Activated CD4-positive, alpha-beta T cell treated with anti-CD3 and anti-CD28 coated beads, Interleukin-2, amount 50 U/mL, for 48 hours (primary cell): ENCODE results near the gene PHACTR3.

Source experiments
- DNase-seq, 2 experiments: peaks; one replicate each; pipeline ENCODE4 v3.0.0-alpha.2; 2020

Gene PHACTR3

DNA sequence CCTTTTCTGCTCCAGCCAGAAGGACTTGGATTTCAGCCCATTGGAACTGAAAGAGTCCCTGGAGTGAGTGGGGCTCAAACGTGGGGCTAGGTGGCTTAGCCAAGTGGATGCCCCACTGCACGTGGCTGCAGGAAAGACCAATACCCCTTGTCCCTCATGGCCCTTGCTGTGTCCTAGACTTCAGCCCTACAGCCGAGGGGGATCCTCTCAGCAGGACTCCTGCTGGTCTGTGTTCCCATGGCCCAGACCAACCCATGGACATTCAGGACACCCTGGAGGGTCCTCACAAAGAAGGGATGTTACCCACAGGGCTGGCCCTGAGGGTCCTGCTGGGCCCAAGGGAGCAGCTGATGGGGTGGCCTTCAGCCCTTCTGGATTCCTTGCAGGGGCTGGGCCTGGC lies 30.0 kb upstream of the PHACTR3 start:
- no peak for DNase-seq

DNA sequence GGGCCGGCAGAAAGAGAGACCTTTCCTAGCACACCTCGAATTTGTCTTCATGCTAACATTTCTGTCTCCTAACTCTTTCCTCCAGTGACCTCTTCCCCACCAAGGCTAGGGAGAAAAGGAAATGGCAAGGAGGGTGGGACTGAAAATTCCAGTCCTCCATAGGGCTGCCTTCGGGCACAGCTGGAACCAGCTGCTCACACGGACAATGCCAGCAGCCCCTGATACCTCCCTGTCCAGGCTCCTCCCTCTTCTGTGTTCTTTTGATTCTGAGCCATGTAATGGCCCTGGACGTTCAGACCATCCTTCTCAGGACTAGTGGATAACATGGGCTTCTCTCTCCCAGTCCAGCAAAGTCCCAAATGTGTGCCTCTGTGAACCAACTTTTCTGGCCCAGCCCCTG lies 29.1 kb upstream of the PHACTR3 start:
- DNase-seq = no peak

DNA sequence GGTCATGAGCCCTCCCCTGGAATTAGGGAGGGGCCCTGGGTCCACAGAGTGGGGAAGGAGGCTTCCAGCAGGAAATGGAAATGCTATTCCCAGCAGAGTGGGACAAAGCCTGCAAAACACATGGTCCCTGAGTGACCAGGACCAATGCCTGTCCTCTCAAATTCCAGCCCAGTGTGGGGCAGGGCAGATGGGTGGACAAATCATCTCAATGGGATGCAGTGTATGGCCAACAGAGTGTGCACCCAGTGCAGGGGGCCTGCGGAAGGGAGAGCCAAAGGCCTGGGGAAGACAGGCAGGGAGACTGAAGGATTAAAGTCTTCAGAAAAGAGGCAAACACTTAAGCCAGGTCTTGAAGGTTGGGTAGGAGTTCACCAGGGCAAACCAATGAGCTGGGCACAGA lies 28.7 kb upstream of the PHACTR3 start:
- DNase-seq = no peak

DNA sequence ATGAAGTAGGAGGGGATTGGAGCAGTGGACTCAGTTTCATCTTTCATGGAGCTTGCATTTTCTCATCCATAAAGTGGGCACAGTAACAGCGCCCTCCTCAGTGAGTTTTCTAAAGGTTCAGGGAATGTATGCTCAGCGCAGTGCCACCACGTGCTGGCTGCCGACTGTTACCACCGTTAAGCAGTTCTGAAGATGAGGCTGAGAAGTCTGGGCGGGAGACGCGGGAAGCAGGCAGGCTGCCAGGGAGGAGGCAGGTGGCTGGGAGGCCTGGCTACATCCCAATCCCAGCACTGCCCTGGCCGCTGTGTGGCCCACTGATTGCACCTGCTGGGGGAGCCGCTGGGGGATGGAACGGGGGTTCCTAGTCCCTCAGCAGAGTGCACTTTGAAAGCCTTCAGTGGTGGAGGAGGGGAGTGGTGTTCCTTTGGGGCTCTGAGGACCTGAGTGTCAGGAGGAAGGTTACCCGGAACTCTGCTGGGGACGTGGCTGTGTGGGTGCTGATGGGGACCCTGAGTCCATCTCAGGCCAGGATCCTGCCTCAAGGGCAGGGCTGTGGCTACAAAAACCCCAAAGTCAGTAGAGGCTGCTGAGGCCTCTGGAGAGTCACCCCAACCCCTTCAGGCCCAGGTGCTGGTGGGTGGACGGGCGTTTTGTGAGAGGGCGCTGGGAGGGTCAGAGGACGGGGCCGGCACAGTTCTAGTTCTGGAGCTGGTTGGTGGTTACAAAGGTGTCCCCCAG lies 28.0 kb upstream of the PHACTR3 start:
- DNase-seq = no peak

DNA sequence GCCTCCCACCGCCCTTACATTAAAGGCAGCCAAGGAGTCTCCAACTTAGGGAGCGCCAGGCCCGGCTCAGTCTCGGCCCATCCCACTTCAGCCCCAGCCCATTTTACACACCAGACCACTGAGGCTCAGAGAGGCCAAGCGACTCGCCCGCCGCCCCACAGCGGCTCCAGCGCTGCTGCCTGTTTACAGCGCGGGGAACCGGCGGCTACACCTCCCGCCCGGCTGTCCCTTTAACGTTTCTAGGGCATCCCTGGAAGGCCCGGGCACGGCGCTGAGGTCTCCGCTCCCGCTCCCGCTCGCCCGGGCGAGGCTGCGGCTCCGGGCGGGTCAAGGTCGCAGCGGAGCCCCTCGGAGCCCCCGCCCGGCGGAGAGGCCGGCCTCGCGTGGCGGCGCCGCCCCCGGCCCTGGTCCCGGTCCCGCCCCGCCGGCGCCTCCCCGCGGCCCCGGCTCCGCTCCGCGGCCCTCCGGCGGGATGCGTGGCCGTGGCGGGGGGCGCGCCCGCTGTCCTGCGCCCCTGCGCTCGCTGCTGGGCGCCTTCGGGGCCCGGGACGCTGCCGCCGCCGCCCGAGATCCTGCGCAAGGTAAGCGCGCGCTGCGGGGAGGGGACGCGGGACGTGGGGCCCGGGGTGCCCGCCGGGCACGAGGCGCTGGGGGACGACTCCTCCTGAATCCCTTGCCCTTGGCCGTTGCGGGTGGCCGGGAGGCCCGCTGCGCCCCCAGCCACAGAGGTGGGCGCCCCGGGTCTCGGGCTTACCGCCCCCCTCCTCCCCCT lies 27.1 kb upstream of the PHACTR3 start:
- DNase-seq = no peak

DNA sequence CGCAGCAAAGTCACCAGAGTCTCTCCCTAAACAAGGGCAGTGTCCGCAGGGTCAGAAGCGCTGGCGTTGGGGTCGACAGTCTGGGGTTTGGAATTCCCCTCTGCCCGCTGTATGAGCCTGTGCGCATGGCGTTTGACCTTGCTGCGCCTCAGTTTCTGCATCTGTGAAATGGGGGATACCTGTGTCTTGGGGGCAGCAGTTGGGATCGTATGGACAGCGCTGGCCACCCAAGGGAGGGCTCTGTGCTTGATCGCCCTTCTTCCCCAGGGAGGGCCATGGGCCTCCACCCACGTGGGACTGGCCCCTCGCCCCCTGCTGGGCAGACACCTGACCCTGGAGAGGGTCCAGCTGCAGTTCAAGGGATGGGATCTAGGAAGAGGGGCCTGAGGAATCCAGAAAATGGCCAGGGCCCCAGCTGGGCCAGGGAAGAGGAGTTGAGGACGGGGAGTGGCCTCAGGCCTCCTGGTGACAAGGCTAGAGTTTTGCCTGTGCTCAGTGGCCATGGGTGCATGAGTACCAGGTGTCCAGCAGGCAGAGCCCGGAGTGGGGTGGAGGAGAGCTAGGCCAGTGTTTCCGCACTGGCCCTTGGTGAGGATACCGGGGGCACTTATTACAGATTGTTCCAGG lies 26.4 kb upstream of the PHACTR3 start:
- DNase-seq = no peak

DNA sequence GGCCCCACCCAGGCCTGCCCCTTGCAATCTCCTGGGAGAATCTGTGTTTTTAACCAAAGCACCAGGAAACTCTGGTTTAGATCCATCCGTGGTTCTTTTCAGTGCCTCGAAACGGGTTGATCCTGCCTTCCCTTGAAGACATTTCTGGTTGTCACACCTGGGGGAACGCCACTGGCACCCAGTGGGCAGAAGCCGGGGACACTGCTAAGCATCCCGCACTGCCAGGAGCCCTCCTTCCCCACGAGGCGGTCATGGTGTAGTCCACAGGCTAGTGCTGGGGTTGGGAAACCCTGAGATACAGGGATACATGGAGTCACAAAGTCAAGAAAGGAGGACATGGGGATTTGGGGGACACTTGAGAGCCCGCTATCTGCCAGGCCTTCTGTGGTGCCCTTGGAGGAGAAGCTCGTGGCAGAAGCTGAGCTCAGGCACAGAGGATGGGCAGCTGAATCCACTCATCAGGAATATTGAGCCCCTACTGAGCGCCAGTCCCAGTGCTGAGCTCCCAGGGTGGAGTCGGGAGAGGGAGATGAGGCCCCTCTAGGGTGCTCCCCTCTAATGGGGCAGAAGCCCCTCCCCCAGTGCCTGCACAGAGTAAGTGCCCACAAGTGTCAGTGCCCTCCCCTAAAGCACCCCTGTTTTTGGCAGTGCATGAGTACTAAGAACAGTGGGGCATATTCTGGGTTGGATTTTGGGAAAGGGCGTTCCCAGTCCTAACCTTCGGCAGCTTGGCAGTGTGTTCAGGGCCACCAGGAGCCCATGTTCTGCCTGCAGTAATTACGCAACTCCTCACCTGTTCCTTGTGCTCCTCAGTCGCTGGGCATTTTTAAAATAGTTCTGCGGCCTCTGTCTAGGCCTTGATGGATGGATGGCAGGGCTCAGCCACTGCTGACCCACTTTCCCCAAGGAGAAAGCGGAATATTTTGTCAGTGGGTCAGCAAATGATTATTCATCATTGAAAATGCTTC lies 25.6 kb upstream of the PHACTR3 start:
- DNase-seq = no peak

DNA sequence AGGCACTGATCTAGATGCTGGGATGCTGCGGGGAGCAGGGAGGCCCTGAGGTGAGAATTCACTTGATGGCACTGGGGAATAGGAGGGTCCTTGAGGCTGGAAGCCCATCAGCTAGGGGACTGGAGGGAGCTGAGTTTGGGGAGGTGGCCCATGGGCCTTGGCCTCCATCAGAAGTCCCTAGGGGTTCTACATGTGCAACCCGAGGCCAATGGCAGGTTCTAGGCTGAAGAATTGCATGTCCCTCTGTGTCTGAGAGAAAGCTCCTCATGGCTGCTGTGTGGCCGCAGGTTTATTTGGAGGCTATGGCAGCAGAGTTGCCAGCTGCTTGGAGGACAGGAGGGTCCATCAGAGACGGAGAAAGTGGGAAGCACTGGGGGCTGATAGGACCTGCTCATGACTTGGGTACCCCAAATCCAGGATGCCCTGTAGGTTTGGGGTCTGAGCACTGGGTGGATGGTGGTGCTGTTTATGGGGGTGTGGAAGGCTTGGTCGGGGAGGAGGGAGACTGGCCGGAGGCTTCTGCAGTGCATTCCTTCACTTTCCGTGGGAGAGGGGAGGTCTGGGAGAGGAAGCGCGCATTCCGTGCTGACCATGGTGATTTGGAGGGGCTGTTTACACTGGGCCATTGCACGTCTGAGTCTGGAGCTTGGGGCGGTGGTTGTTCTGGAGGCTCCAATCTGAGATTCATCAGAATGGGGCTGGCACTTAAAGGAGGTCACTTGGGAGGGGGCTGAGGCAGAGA lies 24.8 kb upstream of the PHACTR3 start:
- no peak for DNase-seq

DNA sequence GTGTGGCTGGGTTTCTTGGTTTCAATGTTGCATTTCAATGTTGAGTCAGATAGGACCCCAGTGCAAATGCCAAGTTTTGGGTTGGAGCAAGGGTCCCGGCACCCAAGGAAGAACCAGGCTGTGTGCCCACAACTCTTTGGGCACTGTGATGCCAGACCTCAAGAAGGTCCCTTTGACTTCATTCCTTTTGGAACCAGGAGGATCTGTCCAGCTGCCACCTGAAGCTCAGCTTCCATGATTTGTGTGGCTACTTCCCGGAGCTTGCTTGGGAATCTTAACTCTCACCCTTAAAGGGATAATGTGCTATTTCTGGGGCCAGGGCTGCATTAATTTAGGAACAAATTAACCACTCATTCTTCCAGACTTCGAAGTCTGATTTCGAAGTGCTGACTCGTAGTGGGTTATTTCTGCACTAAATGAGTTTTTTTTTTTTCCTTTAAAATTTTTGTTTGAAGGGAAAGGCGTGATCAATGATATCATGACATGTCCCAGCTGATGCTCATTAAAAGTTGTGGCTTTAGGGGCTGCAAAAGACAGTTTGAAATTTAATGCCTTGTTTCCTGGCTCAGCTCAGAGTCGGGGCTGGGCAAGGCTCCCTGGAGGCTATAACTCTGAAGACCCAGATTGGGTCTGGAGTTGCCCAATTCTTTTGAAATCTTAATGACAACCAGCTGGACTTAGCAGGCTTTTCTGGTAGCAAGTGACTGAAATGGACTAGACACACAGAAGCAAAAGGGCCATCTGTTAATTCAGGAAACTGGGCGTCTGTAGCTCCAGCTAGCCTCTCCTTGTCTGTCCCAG lies 24.0 kb upstream of the PHACTR3 start:
- DNase-seq = no peak

DNA sequence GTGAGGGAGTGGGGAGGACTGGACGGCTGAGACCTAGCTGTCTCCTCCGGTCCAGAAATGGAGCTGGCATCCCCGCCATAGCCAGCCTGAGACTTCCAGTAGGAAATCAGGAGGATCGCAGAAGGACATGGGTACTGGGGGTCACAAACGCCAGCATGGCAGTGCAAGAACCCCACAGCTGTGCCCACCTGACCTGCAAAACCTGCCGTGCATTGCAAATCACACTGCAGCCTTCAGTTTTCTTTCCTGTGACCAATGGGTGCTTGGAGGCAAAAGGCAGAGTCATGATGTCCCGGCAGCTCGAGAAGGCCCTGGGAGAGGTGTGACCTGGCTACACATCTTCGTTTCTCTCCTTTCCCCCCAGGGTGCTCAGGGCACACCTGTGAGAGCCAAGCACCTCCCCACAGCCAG lies 23.3 kb upstream of the PHACTR3 start:
- DNase-seq = no peak

DNA sequence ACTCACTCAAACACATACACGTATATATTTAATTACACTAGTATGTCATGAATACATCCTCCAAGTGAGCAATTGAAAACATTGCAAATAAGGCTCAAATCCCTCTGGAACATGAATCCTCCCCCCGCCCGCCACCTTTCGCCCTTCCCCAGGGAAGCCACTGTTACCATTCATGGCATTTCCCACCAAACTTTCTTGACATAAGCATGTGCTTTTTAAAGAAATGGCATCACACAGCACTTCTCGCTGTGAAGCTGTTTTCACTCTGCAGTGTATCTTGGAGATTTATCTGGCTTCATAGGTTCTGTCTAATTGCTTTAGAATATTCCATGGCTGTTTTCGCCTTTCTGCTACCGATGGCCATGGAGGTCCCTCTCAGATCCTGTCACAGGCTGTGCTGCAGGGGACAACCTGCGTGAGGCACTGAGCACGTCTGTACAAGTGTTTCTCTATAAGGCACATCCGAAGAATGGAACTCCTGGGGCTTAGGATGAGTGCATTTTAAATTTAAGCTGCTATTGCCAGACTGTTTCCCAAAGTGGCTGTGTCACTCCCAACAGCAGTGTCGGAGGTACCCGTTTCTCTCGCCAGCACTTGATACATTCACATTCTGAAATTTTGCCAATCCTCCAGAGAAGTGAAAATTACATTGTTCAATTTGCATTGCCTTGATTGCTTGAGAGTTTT lies 22.2 kb upstream of the PHACTR3 start:
- DNase-seq = no peak

DNA sequence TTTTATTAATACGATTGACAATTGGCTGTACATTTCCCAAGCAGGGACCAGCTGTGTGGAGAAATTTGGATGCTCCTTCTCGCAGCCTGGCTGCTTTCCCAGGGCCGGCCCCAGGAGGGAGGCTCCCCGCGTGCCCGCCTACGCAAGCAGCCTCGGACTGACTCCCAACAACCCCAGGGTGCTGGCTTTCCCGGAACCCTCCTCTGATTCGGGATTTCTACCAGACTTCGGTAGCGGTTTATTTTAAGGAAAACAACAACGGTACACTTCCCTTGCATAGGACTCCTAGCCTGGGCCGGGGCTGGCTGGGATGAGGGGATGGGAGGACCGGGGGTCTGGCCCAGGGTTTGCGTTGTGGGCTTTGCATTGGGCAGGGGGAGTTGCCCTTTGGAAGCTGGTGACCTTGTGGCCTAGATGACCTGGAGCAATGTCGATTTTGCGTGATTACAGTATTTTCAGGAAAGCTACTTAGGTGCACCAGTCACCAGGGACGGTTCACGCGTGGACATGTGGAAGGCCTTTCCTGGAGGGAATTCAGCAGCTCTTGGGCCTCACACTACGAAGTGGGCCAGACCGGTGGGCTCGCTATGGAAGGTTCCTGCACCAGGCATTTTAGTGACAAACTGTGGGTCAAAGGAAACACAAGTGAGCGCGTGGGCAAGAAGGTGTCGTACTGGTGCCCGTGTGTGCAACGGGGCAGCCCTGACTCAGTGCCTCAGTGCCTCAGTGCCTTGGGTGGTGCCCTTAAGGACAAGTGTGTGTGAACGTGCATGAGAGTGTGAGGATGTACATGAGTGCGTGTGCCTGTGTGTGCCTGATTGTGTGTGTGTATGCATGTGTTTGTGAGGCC lies 20.7 kb upstream of the PHACTR3 start:
- no peak for DNase-seq

DNA sequence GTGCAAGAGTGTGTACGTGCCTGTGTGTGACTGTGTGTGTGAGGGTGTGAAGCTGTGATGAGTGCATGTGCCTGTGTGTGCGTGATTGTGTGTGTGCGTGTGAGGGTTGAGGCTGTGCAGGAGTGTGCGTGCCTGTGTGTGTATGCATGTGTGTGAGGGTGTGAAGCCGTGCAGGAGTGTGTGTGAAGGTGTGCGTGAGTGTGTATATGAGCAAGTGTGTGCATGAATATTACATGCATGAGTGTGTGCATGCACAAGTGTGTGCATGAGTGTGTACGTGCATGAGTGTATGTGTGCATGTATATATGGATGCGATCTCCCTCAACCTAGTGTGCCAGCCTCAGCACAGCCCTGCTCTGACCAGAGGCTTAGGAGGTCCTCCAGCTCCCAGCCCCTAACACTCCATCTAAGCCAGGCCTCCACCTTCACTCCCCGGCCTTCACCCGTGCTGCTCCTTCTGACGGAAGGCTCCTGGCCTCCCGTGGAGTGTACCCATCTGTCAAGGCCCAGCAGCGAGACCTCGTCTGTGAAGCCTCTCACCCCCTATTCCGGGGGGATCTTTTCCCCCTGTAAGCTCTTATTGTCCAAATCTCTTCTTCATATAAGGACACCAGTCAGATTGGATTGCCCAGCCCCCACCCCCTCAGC lies 19.9 kb upstream of the PHACTR3 start:
- no peak for DNase-seq

DNA sequence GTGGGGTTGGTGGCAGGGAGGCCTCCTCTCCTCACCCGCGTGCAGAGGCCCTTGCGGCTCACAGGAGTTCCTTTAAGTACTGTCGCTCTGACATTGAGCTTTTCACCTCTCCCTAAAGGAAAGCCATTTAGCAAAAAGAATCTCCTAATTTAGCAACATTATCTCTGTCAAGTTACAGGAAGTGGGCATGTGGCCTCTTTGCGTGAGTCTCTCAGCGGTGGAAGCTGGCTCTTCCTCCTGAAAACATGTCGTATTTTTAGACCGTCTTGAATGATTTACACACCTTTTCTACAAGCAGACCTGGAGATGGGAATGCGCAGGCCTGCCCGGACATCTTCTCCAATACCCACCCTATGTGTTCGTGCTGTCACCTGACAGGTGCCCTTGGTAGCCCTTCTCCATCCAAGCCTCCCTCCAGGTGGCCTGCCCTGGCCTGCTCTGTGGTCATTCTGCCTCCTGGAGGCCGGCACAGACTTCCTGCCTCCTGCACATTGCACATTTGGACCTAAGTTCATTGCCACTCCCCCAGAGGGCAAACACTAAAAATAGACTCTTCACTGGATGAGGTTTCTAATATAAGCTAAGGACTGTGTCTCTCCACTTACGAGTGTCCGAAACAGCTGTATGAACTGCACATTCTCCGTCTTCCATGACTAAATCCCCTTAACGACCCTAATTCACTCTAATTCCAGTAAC lies 18.5 kb upstream of the PHACTR3 start:
- no peak for DNase-seq

DNA sequence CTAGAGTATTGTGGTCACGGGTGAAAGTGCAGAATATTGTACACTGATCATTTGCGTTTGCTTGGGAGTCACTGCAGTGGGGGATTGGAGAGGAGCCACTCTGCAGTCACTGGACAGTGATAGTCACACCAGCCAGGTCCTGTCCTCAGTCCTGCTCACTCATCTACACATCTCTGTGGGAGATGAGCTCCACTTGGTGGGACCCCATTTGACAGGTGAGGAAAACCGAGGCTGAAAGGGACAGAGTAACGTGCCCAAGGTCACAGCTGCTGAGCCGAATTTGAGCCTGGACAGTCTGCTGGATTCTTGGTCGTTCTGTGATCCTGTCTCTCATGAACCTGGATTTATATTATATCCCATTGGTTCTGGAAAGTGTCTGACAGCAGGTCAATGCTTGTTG lies 17.7 kb upstream of the PHACTR3 start:
- no peak for DNase-seq

DNA sequence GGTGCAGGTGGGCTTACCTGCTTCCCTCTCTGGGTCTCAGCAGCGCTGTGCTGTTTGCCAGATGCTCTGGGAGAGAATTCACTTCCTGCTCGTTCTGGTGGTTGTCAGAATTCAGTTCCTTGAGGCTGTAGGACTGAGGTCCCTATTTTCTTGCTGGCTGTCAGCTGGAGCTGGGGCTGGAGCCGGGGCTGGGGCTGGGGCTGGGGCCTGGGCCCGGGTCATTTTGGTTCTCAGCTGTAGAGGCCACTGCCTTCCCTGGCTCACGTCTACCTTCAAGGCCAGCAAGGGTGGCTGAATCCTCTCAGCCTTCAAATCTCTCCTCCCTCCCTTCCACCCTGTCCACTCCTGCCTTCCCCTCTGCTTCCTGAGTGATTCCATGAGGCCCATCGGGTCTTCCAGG lies 16.8 kb upstream of the PHACTR3 start:
- DNase-seq = no peak

DNA sequence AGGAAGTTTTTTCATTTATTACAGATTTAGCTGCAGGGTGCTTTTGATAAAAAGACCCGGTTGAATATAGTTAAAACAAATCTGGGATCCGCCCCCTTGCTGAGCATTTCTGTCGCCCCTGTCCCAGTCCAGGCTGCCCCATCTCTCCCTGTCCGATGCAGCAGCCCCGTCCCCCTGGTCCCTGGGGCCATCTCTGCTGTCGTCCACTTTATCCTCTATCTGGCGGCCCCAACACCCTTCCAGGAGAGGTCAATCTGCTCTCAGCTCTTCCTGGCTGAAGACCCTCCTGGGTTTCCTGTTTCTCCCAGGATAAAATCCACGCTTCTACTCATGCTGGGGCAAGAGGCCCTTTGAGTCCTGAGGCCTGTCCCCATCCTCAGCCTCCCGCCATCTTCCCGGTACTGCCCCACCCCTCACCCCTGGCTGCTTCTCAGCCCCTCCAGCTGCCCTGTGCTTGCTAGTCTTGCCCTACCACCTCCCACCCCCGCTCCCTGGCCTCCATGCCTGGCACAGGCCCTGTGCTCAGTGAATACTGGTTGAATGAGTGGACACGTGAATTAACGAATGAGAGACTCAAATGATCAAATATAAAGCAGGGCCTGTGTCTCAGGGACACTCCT lies 16.0 kb upstream of the PHACTR3 start:
- no peak for DNase-seq

DNA sequence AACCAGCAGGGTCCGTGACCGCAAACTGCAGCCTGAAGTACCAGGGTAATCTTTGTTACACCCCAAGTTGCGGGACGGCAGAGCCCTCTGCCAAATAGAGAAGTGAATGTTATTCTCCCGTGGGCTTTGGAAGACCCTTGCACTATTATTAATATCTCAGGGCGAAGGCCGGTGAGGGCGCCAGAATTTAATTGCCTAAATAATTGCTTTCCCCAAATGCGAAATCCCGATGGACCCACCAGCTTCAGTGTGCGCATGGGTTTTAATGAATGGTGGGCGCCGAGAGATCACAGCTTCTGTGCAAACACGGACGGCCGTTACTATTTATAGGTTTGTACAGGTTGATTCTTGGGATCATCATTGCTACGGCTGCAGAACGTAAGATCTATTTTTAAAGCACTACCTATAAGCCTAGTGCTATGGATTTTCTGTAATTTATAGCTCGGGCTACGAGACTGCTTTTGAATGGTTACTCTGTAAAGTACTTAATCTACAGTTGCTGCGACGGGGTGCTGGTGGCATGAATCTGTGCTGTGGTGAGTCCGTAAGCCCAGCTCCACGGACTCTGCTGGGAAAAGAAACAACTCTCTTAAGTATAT lies 15.2 kb upstream of the PHACTR3 start:
- DNase-seq = no peak
